LNCAP (cell line): ENCODE data around the gene CHD9NB.

ENCODE experiments used
- CTCF ChIP-seq: fragments of 450-650 bp; IDR thresholded peaks from 2 replicates; pipeline ENCODE4 v1.5.1; 2017; ENCODE audit warnings: mild to moderate bottlenecking

Gene CHD9NB

GRCh38 chr16:53052519-53053501 lies at the start of gene CHD9NB:
Gene CHD9NB (minus strand): TSS chr16:53052897. CDS start chr16:53044158, 8,739 bp downstream.
- no peak for TF ChIP-seq CTCF

- TF ChIP-seq CTCF: no peak
Observed at GRCh38 chr16:53100889-53101288, 48.2 kb upstream of the CHD9NB start.

- no peak for TF ChIP-seq CTCF
Observed at GRCh38 chr16:53100131-53100748, 47.5 kb upstream of the CHD9NB start.

- no peak for TF ChIP-seq CTCF
Observed at GRCh38 chr16:53099318-53100130, 46.8 kb upstream of the CHD9NB start.

GRCh38 chr16:53098526-53099317 lies 46.0 kb upstream of the CHD9NB start:
- TF ChIP-seq CTCF: no peak

- no peak for TF ChIP-seq CTCF
Observed at GRCh38 chr16:53097190-53097589, 44.5 kb upstream of the CHD9NB start.
